ENCODE data around the gene GABRB3.

The GABRB3 gene

DNA sequence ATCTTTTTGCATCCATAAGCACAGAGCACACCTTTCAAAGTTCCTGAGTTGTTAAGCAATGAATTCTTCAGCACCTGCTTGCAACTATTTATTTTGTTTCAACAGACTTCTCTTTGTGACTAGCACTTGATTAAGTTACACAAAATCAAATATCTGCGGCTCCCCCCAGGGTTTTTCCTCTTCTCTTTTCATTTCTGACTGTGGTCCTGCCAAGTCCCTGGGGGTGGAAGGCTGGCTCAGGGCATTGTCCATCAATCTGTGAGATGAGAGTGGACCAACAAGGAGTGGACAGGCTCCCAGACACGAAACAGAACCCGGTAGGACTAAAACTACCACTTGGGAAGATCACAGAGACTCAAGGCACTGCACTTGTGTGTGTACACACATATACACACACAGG is 96.8 kb downstream of the GABRB3 start:
- no peak for DNase-seq (ENCODE audit: low read depth)

GRCh38 chr15:26674467-26674866 is 98.4 kb downstream of the GABRB3 start:
- DNase-seq (ENCODE audit: low read depth): no peak

DNA sequence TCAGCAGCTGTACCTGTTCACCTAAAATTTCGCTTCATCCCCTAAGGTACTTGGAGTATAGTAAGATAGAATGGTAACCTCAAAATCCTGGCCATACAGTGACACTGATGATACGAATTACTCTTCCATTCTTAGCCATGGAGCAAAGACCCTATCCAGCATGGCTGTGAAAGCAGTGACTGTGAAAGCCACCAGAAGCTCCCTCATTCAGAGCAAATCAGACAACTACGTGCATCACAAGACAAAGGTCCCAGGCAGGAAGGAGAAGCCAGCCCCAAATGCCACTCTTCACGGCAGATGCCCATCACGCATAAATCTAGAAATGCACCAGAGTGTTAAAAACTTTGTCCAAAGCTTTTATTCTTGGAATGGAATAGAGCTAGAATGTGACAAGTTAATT is 99.4 kb downstream of the GABRB3 start:
- DNase-seq (ENCODE audit: low read depth): no peak

DNA sequence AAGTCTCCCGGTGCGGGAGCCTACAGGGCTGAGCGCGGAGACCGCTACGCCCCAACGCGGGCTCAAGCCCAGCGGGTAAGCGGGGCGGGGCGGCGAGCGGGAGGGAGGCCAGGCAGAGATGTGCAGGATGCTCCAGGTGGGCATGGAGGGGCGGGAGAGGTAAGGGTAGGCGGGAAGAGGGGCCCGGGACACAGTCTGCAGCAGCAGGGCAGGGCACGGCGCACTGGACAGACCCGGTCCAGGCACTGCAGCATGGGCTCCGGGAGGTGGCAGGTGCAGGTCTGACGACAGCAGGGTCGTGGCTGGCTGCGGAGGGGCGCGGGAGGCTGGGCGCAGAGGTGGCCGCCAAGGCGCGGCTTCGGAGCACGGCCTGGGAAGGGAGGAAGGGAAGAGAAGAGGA is 102.8 kb downstream of the GABRB3 start:
- no peak for DNase-seq (ENCODE audit: low read depth)

GRCh38 chr15:26667222-26667988 is 105.5 kb downstream of the GABRB3 start:
- no peak for DNase-seq (ENCODE audit: low read depth)

- DNase-seq (ENCODE audit: low read depth): no peak
Observed at GRCh38 chr15:26665957-26666791, 106.7 kb downstream of the GABRB3 start.

- DNase-seq (ENCODE audit: low read depth): no peak
Observed at GRCh38 chr15:26662283-26662682, 110.6 kb downstream of the GABRB3 start.

- DNase-seq (ENCODE audit: low read depth): no peak
Observed at GRCh38 chr15:26661748-26662147, 111.1 kb downstream of the GABRB3 start.

- no peak for DNase-seq (ENCODE audit: low read depth)
Observed at GRCh38 chr15:26661107-26661506, 111.8 kb downstream of the GABRB3 start.

- DNase-seq (ENCODE audit: low read depth): no peak
Observed at GRCh38 chr15:26660241-26660640, 112.6 kb downstream of the GABRB3 start.

DNA sequence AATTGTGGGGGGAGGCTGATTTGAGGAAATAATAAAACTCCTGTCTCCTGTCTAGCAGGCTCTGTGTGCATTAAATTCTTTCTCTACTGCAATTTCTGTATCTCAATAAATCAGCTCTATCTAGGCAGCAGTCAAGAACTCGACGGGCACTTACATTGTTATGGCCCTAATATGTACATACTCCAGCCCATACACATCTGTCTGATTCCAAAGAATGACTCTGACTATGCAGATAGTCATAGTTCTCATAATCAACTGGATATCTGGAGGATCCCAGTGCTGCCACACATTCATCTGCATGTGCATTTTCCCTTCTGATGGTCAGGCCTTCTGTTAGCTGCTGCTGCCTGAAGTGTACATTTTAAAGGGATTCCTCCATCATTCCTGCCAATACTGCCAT is 114.6 kb downstream of the GABRB3 start:
- no peak for DNase-seq (ENCODE audit: low read depth)

DNA sequence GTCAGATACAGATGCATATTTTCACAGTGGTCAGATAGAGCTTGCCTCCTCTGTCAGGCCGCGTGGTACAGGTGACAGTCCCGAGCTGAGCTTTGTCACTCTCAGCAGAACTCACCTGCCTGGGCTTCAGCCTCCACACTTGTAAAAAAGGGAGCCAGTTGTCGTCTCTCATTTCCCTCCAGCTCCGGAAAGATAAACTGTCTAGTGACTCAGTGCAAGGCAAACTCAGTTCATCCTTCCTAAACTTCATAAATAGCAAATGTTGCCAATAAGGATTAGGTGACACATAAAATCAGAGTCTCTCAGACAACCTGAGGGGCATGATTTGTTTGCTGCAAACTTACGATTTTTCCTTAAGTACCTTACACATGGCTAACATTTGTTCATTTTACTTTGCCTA is 116.8 kb downstream of the GABRB3 start:
- no peak for DNase-seq (ENCODE audit: low read depth)

GRCh38 chr15:26651909-26652308 is 121.0 kb downstream of the GABRB3 start:
- no peak for DNase-seq (ENCODE audit: low read depth)

GRCh38 chr15:26648676-26649075 is 124.2 kb downstream of the GABRB3 start:
- DNase-seq (ENCODE audit: low read depth): no peak

DNA sequence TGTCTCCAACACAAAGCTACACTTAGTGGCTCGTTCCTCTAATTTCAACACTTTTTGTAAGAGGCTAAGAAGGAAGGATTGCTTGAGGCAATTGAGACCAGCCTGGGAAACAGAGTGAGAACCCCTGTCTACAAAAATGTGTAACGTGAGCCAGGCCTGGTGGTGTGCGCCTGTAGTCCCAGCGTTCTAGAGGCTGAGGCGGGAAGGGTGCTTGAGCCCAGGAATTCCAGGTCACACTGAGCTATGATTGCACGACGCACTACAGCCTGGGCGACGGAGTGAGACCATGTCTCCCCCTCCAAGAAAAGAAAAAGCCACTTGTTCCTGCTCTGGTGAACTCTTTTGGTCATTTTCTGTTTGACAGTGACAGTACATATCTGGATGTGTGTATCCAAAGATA is 127.9 kb downstream of the GABRB3 start:
- DNase-seq (ENCODE audit: low read depth): no peak

- no peak for DNase-seq (ENCODE audit: low read depth)
Observed at GRCh38 chr15:26641144-26641543, 131.7 kb downstream of the GABRB3 start.

GRCh38 chr15:26640601-26641000 is 132.3 kb downstream of the GABRB3 start:
- no peak for DNase-seq (ENCODE audit: low read depth)

- DNase-seq (ENCODE audit: low read depth): no peak
Observed at GRCh38 chr15:26639966-26640365, 132.9 kb downstream of the GABRB3 start.

GRCh38 chr15:26635614-26636013 is 137.3 kb downstream of the GABRB3 start:
- no peak for DNase-seq (ENCODE audit: low read depth)

- DNase-seq (ENCODE audit: low read depth): no peak
Observed at GRCh38 chr15:26635105-26635504, 137.8 kb downstream of the GABRB3 start.

DNA sequence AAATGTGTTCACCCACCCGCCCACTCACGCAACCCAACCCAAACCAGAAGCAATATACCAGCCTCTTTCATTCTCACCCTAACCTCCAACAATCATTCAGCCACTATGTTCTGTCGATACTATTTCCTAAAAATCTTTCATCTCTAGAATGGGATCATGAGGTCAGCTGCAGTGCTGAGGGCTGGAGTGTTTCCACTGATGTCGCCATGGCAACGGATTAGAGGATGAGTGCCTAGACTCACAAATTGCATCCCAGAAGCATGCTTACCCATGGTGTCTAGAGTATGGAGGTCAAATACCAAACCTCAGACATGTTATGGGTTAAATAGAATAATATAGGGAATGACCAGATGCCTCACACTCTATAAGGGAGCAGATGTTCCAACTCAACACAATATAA is 138.5 kb downstream of the GABRB3 start:
- DNase-seq (ENCODE audit: low read depth): no peak

DNA sequence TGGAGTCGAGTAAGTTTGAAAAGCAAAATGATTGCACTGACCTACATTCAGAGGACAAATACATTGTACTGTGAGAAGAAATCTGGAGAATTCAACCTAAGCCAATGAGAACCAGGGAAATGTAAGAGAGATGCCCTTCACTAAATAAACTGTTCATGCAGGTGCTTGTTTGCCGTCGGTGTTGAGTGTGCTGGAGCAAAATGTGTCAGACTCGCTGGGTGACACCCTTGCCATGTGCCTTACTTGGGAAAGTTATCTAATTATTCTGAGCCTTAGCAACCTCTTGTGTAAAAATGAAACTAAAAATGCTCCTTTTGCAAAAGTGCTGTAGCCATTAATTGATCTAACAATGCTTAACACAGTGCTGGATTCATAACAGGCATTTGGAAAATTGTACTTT is 140.4 kb downstream of the GABRB3 start:
- no peak for DNase-seq (ENCODE audit: low read depth)

DNA sequence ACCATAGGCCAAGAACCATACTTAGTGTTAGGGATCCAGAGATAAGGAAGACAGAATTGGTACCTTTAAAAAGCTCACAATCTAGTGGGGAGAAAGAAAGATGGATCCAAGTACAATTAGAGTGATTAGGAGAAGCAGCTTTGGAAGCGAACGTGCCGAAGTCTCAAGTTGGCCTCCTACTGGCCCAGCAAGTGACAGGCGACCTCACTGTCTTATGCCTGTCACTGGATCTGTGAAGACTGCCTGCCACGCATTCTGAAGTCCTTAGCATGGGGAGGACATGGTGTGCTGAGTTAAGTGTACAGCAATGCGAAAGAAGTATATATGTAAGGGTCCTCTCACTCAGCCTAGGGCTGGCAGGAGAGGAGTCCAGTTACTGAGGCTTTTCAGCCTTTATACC is 141.0 kb downstream of the GABRB3 start:
- no peak for DNase-seq (ENCODE audit: low read depth)

GRCh38 chr15:26630857-26631256 is 142.0 kb downstream of the GABRB3 start:
- DNase-seq (ENCODE audit: low read depth): no peak

Data from stromal cell of bone marrow (primary cell).